ENCODE results near the gene PTPRG.

The PTPRG gene

DNA sequence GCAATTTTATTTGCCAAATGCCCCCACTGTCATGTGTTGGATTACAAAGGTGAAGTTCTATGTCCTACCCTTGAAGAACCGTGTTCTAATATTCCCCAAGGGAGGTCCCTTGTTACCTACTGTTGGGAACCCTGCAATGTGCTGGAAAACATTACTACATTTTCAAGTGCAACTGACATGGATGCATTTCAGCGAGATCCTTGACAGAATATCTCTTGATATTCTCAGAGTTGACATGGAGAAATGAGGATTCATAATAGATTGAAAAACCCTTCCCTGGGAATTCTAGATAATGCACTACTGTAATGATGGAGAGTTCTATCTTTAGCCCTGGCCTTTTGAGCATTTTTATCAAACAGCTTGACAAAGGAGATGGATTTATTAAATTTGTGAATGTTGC, 414.6 kb downstream of the PTPRG start:
- H3K27ac ChIP-seq: no peak overlapping the region

DNA sequence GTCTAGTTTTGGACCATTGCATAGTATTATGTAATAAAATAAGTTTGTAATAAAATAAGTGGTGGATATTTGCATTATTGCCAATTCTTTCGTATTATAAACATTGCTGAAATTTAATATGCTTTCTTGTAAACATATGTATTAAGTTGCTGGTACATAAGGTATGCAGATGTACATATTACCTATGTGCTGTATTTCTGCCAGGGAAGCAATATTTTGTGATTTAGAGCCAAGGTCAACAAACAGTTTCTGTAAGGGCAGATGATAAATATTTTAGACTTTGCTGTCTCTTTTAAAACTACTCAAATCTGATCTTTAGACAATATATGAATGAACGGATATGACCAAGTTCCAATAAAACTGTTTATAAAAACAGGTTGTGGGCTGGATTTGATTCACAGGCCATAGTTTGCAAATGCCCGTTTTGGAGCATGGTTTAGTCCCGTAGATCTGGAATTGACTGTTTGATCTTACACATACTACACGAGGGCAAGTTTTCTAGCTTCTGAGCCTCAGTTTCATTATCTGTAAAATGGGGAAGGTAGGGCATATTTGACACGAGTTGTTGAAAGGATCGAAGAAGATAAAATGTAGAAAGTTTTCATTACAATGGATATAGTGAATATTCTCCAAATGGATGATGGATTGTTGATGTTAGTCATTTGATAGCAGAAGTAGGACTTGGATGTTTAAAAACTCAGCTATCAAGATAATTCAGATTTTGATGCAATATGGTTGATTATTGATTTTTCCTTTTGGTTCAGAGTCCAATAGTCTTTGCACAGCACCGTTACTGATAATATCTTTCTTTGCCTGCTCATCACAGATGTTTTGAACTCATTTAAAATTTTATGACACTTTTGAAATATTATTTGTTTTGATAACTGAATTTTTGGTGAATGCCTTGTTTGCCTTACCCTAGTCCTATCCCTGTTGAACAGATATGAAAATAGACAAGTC, 417.4 kb downstream of the PTPRG start:
- TF ChIP-seq, protein P1, sequence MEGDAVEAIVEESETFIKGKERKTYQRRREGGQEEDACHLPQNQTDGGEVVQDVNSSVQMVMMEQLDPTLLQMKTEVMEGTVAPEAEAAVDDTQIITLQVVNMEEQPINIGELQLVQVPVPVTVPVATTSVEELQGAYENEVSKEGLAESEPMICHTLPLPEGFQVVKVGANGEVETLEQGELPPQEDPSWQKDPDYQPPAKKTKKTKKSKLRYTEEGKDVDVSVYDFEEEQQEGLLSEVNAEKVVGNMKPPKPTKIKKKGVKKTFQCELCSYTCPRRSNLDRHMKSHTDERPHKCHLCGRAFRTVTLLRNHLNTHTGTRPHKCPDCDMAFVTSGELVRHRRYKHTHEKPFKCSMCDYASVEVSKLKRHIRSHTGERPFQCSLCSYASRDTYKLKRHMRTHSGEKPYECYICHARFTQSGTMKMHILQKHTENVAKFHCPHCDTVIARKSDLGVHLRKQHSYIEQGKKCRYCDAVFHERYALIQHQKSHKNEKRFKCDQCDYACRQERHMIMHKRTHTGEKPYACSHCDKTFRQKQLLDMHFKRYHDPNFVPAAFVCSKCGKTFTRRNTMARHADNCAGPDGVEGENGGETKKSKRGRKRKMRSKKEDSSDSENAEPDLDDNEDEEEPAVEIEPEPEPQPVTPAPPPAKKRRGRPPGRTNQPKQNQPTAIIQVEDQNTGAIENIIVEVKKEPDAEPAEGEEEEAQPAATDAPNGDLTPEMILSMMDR (conservative IDR thresholded peaks at IDR 0.05): no peak
- no peak for TF ChIP-seq ZFX (IDR thresholded peaks at IDR 0.05)

More for the DNA sequence above, 414.6 kb downstream of the PTPRG start:
- TF ChIP-seq, protein P1 (conservative IDR thresholded peaks at IDR 0.05): no peak
- no peak for TF ChIP-seq ZFX (IDR thresholded peaks at IDR 0.05)

DNA sequence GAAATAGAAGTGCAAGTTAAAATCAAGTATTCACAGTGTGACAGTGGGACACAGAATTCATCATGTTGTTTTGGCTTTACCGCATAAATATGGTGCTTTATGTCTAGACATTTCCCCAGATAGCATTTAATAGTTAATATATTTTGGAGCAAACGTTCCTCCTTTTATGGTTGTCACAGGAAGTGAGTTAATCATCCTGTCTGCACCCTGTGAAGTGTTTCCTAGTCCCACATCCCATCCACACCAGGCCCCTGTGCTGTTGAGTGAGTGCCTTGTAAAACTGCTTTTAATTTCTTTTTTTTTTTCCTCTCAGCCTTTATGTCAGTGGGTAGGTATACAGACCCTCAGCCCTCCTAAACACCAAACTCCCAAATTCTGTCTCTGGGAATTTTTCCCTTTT, 418.3 kb downstream of the PTPRG start:
- no peak overlapping the region for H3K27ac ChIP-seq
- TF ChIP-seq ZFX (IDR thresholded peaks at IDR 0.05): no peak
- TF ChIP-seq, protein P1 (conservative IDR thresholded peaks at IDR 0.05): no peak

More for the DNA sequence above, 417.4 kb downstream of the PTPRG start:
- no peak overlapping the region for H3K27ac ChIP-seq

DNA sequence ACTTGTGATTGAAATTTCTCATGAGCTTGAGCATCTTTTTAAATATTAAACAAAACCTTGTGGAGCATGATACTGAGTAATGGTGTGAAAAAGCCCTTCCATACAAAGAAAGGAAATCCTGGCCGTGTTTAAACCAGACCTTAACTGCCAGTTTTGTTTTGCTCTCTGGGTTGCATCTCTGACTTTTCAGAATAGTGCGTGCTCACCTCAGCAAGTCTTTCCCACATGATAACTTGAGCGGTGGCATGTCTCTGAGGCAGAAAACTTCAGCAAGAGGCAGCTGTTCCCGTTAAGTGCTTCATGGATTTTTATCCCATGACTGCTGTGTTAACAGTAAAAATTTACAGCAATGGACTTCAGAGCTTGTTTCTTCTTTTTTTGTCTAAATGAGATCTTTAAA, 418.7 kb downstream of the PTPRG start:
- no peak overlapping the region for H3K27ac ChIP-seq
- TF ChIP-seq, protein P1 (conservative IDR thresholded peaks at IDR 0.05): no peak
- TF ChIP-seq ZFX (IDR thresholded peaks at IDR 0.05): no peak

DNA sequence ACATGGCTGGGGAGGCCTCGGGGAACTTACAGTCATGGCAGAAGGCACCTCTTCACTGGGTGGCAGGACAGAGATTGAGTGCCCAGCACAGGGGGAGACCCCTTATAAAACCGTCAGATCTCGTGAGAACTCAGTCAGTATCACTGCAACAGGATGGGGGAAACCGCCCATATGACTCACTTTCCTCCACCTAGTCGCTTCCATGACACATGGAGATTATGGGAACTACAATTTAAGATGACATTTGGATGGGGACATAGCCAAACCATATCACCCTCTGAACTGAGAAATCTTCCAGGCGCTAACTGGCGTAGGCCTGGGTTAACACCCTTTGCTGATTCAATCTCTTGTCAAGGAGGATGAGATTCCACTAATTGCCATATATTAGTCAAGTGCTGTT, 419.7 kb downstream of the PTPRG start:
- TF ChIP-seq, protein P1 (conservative IDR thresholded peaks at IDR 0.05): no peak
- TF ChIP-seq ZFX (IDR thresholded peaks at IDR 0.05): no peak
- no peak overlapping the region for H3K27ac ChIP-seq

DNA sequence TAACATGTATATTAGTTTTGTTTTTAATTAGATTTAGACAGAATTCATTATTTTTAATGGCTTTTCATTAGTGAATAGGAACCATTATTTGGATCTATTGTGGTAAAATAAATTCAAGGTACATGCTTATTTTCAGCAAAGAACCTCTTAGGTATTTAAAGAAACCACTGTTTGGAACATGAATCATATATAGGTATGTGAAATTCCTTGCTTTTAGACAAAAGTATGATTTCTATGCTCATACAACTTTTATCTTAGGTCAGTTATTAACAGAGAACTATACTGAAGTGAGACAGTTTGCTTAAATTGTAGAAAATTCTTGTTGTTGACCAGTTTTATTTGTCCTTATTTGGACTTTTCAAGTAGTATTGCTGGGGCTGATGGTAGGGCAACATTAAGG, 422.1 kb downstream of the PTPRG start:
- TF ChIP-seq, protein P1 (conservative IDR thresholded peaks at IDR 0.05): no peak
- no peak for TF ChIP-seq ZFX (IDR thresholded peaks at IDR 0.05)
- no peak overlapping the region for H3K27ac ChIP-seq

DNA sequence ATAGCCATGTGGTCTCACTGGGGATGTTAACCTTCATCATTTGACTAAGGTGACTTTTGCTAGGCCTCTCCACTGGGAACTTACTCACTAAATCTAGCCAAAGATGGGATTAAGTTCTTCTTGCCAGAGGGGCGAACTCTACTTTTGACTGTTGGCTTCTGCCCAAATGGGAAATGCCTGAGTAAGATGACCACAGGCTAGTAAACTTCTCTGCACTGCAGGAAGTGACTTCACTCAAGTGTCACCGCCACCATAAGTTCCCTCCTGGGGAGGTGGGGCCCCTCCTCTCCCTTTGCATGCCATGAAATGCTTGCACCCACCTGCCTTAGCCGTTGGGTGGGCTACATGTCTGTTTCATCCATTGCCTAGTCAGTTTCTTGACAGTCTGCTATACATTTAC, 423.6 kb downstream of the PTPRG start:
- TF ChIP-seq, protein P1 (conservative IDR thresholded peaks at IDR 0.05): no peak
- no peak for TF ChIP-seq ZFX (IDR thresholded peaks at IDR 0.05)
- H3K27ac ChIP-seq: no peak overlapping the region
